ENCODE data around the gene MFGE8. TPM values are rescaled to one million over a fixed set of nuclear protein-coding genes. Genes with fewer than 3 reads are reported as not detected.

Gene MFGE8
- total and polyA plus RNA-seq, 4 donors = 78.6 to 135 (median 96.1) TPM

DNA sequence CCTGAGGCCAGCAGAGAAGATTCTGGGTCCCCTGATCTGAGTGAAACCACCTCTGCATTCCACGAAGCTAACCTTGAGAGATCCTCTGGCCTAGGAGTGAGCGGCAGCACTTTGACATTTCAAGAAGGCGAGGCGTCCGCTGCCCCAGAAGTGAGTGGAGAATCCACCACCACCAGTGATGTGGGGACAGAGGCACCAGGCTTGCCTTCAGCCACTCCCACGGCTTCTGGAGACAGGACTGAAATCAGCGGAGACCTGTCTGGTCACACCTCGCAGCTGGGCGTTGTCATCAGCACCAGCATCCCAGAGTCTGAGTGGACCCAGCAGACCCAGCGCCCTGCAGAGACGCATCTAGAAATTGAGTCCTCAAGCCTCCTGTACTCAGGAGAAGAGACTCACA lies 54.2 kb downstream of the MFGE8 start:
- TF ChIP-seq, protein P1, sequence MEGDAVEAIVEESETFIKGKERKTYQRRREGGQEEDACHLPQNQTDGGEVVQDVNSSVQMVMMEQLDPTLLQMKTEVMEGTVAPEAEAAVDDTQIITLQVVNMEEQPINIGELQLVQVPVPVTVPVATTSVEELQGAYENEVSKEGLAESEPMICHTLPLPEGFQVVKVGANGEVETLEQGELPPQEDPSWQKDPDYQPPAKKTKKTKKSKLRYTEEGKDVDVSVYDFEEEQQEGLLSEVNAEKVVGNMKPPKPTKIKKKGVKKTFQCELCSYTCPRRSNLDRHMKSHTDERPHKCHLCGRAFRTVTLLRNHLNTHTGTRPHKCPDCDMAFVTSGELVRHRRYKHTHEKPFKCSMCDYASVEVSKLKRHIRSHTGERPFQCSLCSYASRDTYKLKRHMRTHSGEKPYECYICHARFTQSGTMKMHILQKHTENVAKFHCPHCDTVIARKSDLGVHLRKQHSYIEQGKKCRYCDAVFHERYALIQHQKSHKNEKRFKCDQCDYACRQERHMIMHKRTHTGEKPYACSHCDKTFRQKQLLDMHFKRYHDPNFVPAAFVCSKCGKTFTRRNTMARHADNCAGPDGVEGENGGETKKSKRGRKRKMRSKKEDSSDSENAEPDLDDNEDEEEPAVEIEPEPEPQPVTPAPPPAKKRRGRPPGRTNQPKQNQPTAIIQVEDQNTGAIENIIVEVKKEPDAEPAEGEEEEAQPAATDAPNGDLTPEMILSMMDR (IDR thresholded peaks at IDR 0.05; ENCODE audit: control extremely low read depth, extremely low read depth) = no peak
- H3K36me3 ChIP-seq (ENCODE audit: control insufficient read depth in 4 of 4, insufficient read depth in 4 of 4, low read length in 4 of 4) = no peaks in the 10 kb centered on the region
- peaks cover 0 to 8% (median 0%) of the 10 kb centered on the region in 4 donors for H3K9me3 ChIP-seq (ENCODE audit: control insufficient read depth in 4 of 4, insufficient read depth in 3 of 4, low read length in 3 of 4)
- H3K4me1 ChIP-seq (ENCODE audit: control insufficient read depth in 5 of 5, insufficient read depth in 5 of 5, low read length in 5 of 5) = no peaks in the 10 kb centered on the region
- WGBS, 2 donors = 86 to 93% methylated on average over 11 of the region's 11 CpGs
- no peak for ATAC-seq (ENCODE audit: insufficient read depth, low FRiP score)
- H3K4me3 ChIP-seq = no peak overlapping the region
- H3K27ac ChIP-seq (ENCODE audit: low read depth in 1 of 2, low read length in 1 of 2) = no peak overlapping the region
- H3K9ac ChIP-seq (ENCODE audit: insufficient read depth in 1 of 2, low read length in 2 of 2) = no peak overlapping the region
- no peak for DNase-seq
- H3K27me3 ChIP-seq (ENCODE audit: control insufficient read depth in 3 of 3, insufficient read depth in 3 of 3, low read length in 2 of 3) = peaks cover 0 to 5% (median 3%) of the 10 kb centered on the region in 3 donors

DNA sequence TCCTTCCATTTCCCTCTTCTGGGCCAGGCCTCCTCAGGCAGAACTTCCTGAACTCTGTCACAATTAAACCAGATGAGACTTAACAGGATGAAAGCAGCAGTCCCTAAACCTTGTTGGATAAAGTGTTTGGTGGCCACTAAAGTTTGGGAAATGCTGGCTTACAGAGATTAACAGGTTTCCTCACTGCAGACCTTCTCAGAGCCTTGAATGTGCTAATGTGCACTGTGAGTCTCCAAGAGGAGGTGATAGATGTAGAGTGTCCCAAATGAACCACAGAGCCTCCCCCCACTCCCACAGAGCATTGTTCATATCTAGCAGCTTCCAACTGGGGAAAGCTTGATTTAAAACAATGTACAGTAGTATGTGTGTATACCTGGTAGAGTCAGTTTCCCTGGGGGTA lies 60.7 kb downstream of the MFGE8 start:
- TF ChIP-seq, protein P1 (IDR thresholded peaks at IDR 0.05; ENCODE audit: control extremely low read depth, extremely low read depth) = no peak
- Histone ChIP-seq H3K36me3 (ENCODE audit: control insufficient read depth in 4 of 4, insufficient read depth in 4 of 4, low read length in 4 of 4) (no peaks in the 10 kb centered on the region), H3K9me3 (ENCODE audit: control insufficient read depth in 4 of 4, insufficient read depth in 3 of 4, low read length in 3 of 4) (peaks cover 0 to 8% (median 0%) of the 10 kb centered on the region in 4 donors), H3K4me1 (ENCODE audit: control insufficient read depth in 5 of 5, insufficient read depth in 5 of 5, low read length in 5 of 5) (no peaks in the 10 kb centered on the region), H3K4me3 (no peak overlapping the region), H3K27me3 (ENCODE audit: control insufficient read depth in 3 of 3, insufficient read depth in 3 of 3, low read length in 2 of 3) (peaks cover 2 to 8% (median 5%) of the 10 kb centered on the region in 3 donors), H3K9ac (ENCODE audit: insufficient read depth in 1 of 2, low read length in 2 of 2) (no peak overlapping the region), H3K27ac (ENCODE audit: low read depth in 1 of 2, low read length in 1 of 2) (no peak overlapping the region)
- DNase-seq (no peak), ATAC-seq (ENCODE audit: insufficient read depth, low FRiP score) (no peak)

DNA sequence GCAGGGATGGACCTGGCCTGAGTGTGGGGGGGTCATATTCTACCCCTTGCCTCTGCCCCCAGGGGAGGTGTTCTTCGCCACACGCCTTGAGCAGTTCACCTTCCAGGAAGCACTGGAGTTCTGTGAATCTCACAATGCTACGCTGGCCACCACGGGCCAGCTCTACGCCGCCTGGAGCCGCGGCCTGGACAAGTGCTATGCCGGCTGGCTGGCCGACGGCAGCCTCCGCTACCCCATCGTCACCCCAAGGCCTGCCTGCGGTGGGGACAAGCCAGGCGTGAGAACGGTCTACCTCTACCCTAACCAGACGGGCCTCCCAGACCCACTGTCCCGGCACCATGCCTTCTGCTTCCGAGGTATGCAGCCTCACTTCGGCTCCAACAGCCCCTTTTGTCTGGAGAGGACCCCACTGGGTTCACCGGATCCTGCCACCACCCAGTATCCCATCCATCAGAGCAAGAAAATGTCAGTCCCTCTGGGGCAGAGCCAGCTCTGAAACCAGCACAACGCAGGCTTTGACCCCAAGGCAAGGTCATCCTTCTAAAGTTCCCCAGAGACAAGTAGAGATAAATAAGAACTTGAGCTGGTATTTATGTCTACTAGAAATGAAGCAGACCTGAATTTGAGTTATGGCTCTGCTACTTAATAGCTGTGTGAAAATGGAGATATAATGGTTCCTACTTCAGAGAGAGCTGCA lies 63.7 kb downstream of the MFGE8 start:
- Histone ChIP-seq H3K4me3 (no peak overlapping the region), H3K27me3 (ENCODE audit: control insufficient read depth in 3 of 3, insufficient read depth in 3 of 3, low read length in 2 of 3) (peaks cover 2 to 8% (median 5%) of the 10 kb centered on the region in 3 donors), H3K4me1 (ENCODE audit: control insufficient read depth in 5 of 5, insufficient read depth in 5 of 5, low read length in 5 of 5) (no peaks in the 10 kb centered on the region), H3K36me3 (ENCODE audit: control insufficient read depth in 4 of 4, insufficient read depth in 4 of 4, low read length in 4 of 4) (no peaks in the 10 kb centered on the region), H3K9me3 (ENCODE audit: control insufficient read depth in 4 of 4, insufficient read depth in 3 of 4, low read length in 3 of 4) (peaks cover 0 to 5% (median 0%) of the 10 kb centered on the region in 4 donors), H3K27ac (ENCODE audit: low read depth in 1 of 2, low read length in 1 of 2) (no peak overlapping the region), H3K9ac (ENCODE audit: insufficient read depth in 1 of 2, low read length in 2 of 2) (no peak overlapping the region)
- no peak for ATAC-seq (ENCODE audit: insufficient read depth, low FRiP score)
- TF ChIP-seq, protein P1 (IDR thresholded peaks at IDR 0.05; ENCODE audit: control extremely low read depth, extremely low read depth) = no peak
- no peak for DNase-seq
- 80 to 88% methylated on average over 22 of the region's 22 CpGs for WGBS, 2 donors

Other genes starting within 250 kb of the MFGE8 start
- gene ACAN, start 109.9 kb downstream of the MFGE8 start, total RNA-seq = 1 to 10 TPM in 1 of 2 donors, under 1 TPM in 1; 0.92 to 5.2 TPM
- gene ACAN, start 109.9 kb downstream of the MFGE8 start, polyA plus RNA-seq = under 1 TPM; 0.50 to 0.79 TPM
- gene HAPLN3, start 17.8 kb downstream of the MFGE8 start, total RNA-seq = 10 to 100 TPM in 1 of 2 donors, 1 to 10 TPM in 1; 5.7 to 15.5 TPM
- gene HAPLN3, start 17.8 kb downstream of the MFGE8 start, polyA plus RNA-seq = 10 to 100 TPM in 1 of 2 donors, 1 to 10 TPM in 1; 3.9 to 15.4 TPM
- 100 to 1,000 TPM in 1 of 2 donors, 10 to 100 TPM in 1; 77.2 to 200 TPM for gene ABHD2, start 175.1 kb upstream of the MFGE8 start, total RNA-seq
- gene ABHD2, start 175.1 kb upstream of the MFGE8 start, polyA plus RNA-seq = 10 to 100 TPM; 11.7 to 41.5 TPM